Endothelial cell of umbilical vein (primary cell): ENCODE measurements around the gene CELF2. TPM values are rescaled to one million over a fixed set of nuclear protein-coding genes. Genes with fewer than 3 reads are reported as not detected.

ENCODE experiments used
- BruUV-seq: library from RNA; stranded (reverse); fragments of 400-500 nt; replicated peaks from 2 replicates; lab custom pipeline; 2021; lab: Mats Ljungman, UMichigan
- CTCF ChIA-PET: fragments of 300-600, 350-600 bp; sonication (Branson Sonifier 250); formaldehyde crosslinking; loops from one replicate; lab custom pipeline; 2021; ENCODE audit warnings: antibody characterized with exemption, inconsistent platforms; lab: Charles Lee
- POLR2A ChIA-PET: fragments of 300-600, 350-600 bp; sonication (Branson Sonifier 250); formaldehyde crosslinking; loops from one replicate; lab custom pipeline; 2021; ENCODE audit warnings: antibody characterized with exemption, inconsistent platforms; lab: Charles Lee
- DNase-seq: peaks from one replicate; pipeline ENCODE4 v3.0.0-alpha.2; 2011; ENCODE audit warnings: low read depth, low spot score
- FAIRE-seq: peaks from 2 replicates; lab custom pipeline; 2011; peaks lifted over from hg19 to GRCh38; lab: Jason Lieb, UNC
- H2AFZ ChIP-seq: 2 replicates; pipeline ENCODE4 v1.6.0; 2012; ENCODE audit warnings: low read depth, low read length, control low read depth, inconsistent platforms
- H3K27ac ChIP-seq: 2 replicates; pipeline ENCODE4 v1.5.1; 2011; ENCODE audit warnings: low read depth, mild to moderate bottlenecking, control low read depth, low read length, moderate library complexity; ENCODE audit not compliant: insufficient read depth
- H3K27me3 ChIP-seq, 2 experiments: 2 replicates each; pipeline versions ENCODE4 v1.6.0 to v1.6.1; 2011; ENCODE audit warnings: low read length in 2 of 2, mixed read lengths in 1 of 2; ENCODE audit not compliant: control insufficient read depth in 2 of 2, insufficient read depth in 2 of 2
- H3K36me3 ChIP-seq, 2 experiments: 2 replicates in 1 of 2; 3 replicates in 1 of 2; pipeline ENCODE4 v1.5.1; 2011; ENCODE audit warnings: low read length in 2 of 2, mild to moderate bottlenecking in 1 of 2, moderate library complexity in 1 of 2; ENCODE audit not compliant: control insufficient read depth in 2 of 2, insufficient read depth in 2 of 2; ENCODE audit errors: extremely low read depth in 1 of 2
- H3K4me1 ChIP-seq: 3 replicates; pipeline ENCODE4 v1.5.1; 2011; ENCODE audit warnings: mild to moderate bottlenecking, low read length; ENCODE audit not compliant: control insufficient read depth, insufficient read depth; ENCODE audit errors: extremely low read depth
- H3K4me2 ChIP-seq: 2 replicates; pipeline ENCODE4 v1.6.1; 2011; ENCODE audit warnings: low read length, control low read depth, mixed read lengths; ENCODE audit not compliant: insufficient read depth
- H3K4me3 ChIP-seq, 3 experiments: fragments of 200-600 bp in 1 of 3; sonication (generic), shearing (Covaris generic) in 1 of 3; replicated peaks in 1 of 3; 2 replicates each; pipeline ENCODE4 v1.5.1; 2011 to 2016; ENCODE audit warnings: control low read depth in 3 of 3, low read length in 3 of 3, mild to moderate bottlenecking in 2 of 3, inconsistent platforms in 1 of 3, low read depth in 1 of 3, moderate library complexity in 1 of 3; ENCODE audit not compliant: insufficient read depth in 1 of 3
- H3K79me2 ChIP-seq: 2 replicates; pipeline ENCODE4 v1.6.0; 2012; ENCODE audit warnings: low read length, inconsistent platforms; ENCODE audit not compliant: control insufficient read depth, insufficient read depth
- H3K9ac ChIP-seq: replicated peaks from 2 replicates; pipeline ENCODE3; 2011; ENCODE audit warnings: low read length, control low read depth; ENCODE audit not compliant: insufficient read depth; ENCODE audit errors: extremely low read depth
- H3K9me1 ChIP-seq: replicated peaks from 3 replicates; pipeline ENCODE4 v1.6.0; 2011; ENCODE audit warnings: mild to moderate bottlenecking, low read length; ENCODE audit not compliant: control insufficient read depth, insufficient read depth; ENCODE audit errors: extremely low read depth
- H3K9me3 ChIP-seq: replicated peaks from 2 replicates; pipeline ENCODE4 v1.5.1; 2012; ENCODE audit warnings: low read length, inconsistent platforms; ENCODE audit not compliant: control insufficient read depth, insufficient read depth
- H4K20me1 ChIP-seq: replicated peaks from 2 replicates; pipeline ENCODE3; 2011; ENCODE audit warnings: mild to moderate bottlenecking, low read length; ENCODE audit not compliant: control insufficient read depth, insufficient read depth; ENCODE audit errors: extremely low read depth
- EZH2 ChIP-seq: IDR thresholded peaks from 2 replicates; pipeline ENCODE4 v1.6.1; 2012; ENCODE audit warnings: borderline replicate concordance, low read depth, mild to moderate bottlenecking, moderate library complexity, low read length, inconsistent platforms; ENCODE audit not compliant: severe bottlenecking
- FOS ChIP-seq: IDR thresholded peaks from 2 replicates; pipeline ENCODE4 v1.6.1; 2011; ENCODE audit warnings: mild to moderate bottlenecking, low read length, moderate library complexity, borderline replicate concordance; ENCODE audit not compliant: insufficient read depth
- JUN ChIP-seq: IDR thresholded peaks from 2 replicates; pipeline ENCODE4 v1.6.1; 2011; ENCODE audit warnings: borderline replicate concordance, low read depth; ENCODE audit not compliant: insufficient read length, insufficient read depth
- MYC ChIP-seq: IDR thresholded peaks from one replicate; pipeline ENCODE4 v1.6.1; 2011; ENCODE audit warnings: mild to moderate bottlenecking, low read depth, low read length
- POLR2A ChIP-seq: IDR thresholded peaks from 2 replicates; pipeline ENCODE4 v1.6.1; 2012; ENCODE audit warnings: low read depth, mild to moderate bottlenecking, control low read depth, low read length
- dilution Hi-C: fragments of 300-500 bp; cut with MboI; formaldehyde crosslinking; loops from one replicate; pipeline ENCODE4 v1.15.0; 2019; ENCODE audit warnings: low sequenced_read_pairs; ENCODE audit not compliant: extremely low pct_ligation_motif_present
- intact Hi-C: fragments of 100-400 bp; cut with micrococcal nuclease; formaldehyde crosslinking; loops from one replicate; pipeline ENCODE4 v1.10.0; 2022
- polyA plus RNA-seq, 4 experiments: library from polyadenylated mRNA; depleted of rRNA in 3 of 4; stranded (reverse) in 3 of 4; unstranded in 1 of 4; fragments of >200 nt; gene quantifications; 2 replicates each; pipeline versions ENCODE4 v1.2.1 to v1.2.3, GENCODE V29; 2011 to 2012; ENCODE audit warnings: missing spikeins in 1 of 4
- total RNA-seq: library from RNA; stranded (reverse); gene quantifications from 2 replicates; pipeline ENCODE4 v1.2.3, GENCODE V29; 2021
- TF ChIP-seq, protein P1 (sequence below): IDR thresholded peaks from 2 replicates; pipeline ENCODE4 v1.6.1; 2011; ENCODE audit not compliant: insufficient read depth, insufficient read length
- TF ChIP-seq, protein P2 (sequence below), 2 donors: IDR thresholded peaks; 1 replicate in 1 of 2; 2 replicates in 1 of 2; pipeline ENCODE4 v1.5.1; 2011; ENCODE audit warnings: low read length in 2 of 2, mild to moderate bottlenecking in 2 of 2, moderate library complexity in 2 of 2, control low read depth in 1 of 2, inconsistent platforms in 1 of 2, low read depth in 1 of 2; ENCODE audit not compliant: insufficient read depth in 1 of 2; ENCODE audit errors: extremely low read depth in 1 of 2

CELF2 gene
- total and polyA plus RNA-seq, 2 donors (not counting 3 experiments of a cell fraction or from before 2014, with no cell fraction given), result 21.6 to 42.6 TPM

DNA sequence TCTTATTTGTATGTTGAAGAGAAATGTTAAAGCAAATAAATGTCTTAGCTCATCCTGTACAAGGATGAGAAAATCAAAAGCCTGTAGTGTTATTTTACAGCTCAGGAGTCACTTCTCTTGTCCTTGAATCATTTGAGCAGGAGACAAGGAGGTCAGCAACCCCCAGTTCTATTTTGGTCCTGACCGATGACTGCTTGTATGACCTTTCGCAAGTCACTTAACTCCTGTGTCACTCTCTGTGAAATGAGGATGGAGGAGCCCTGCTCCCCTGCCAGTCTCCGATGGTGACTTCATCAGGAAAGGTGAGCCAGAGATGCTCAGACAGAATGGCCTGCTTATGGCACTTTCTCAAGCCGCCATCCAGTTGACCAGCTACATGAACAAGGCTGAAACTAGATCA is 101.0 kb downstream of the CELF2 start:
- Histone ChIP-seq H3K9me3 (no peaks in the 10 kb centered on the region), H3K9ac (no peak overlapping the region), H3K9me1 (no peaks in the 10 kb centered on the region), H3K36me3 (no peaks in the 10 kb centered on the region), H3K4me3 (no peak overlapping the region), H2AFZ (no peak overlapping the region), H3K79me2 (no peaks in the 10 kb centered on the region), H3K27ac (no peak overlapping the region), H4K20me1 (no peaks in the 10 kb centered on the region), H3K27me3 (no peaks in the 10 kb centered on the region), H3K4me2 (no peak overlapping the region), H3K4me1 (no peaks in the 10 kb centered on the region)
- no peak for DNase-seq
- intact Hi-C loops, result no loop called here
- FAIRE-seq, result no peak
- dilution Hi-C loops, result no loop called here
- no TSS peak for BruUV-seq
- TF ChIP-seq, protein P1, sequence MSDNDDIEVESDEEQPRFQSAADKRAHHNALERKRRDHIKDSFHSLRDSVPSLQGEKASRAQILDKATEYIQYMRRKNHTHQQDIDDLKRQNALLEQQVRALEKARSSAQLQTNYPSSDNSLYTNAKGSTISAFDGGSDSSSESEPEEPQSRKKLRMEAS, result no peak
- no peak for TF ChIP-seq JUN
- TF ChIP-seq POLR2A, result no peak
- TF ChIP-seq, protein P2, sequence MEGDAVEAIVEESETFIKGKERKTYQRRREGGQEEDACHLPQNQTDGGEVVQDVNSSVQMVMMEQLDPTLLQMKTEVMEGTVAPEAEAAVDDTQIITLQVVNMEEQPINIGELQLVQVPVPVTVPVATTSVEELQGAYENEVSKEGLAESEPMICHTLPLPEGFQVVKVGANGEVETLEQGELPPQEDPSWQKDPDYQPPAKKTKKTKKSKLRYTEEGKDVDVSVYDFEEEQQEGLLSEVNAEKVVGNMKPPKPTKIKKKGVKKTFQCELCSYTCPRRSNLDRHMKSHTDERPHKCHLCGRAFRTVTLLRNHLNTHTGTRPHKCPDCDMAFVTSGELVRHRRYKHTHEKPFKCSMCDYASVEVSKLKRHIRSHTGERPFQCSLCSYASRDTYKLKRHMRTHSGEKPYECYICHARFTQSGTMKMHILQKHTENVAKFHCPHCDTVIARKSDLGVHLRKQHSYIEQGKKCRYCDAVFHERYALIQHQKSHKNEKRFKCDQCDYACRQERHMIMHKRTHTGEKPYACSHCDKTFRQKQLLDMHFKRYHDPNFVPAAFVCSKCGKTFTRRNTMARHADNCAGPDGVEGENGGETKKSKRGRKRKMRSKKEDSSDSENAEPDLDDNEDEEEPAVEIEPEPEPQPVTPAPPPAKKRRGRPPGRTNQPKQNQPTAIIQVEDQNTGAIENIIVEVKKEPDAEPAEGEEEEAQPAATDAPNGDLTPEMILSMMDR (IDR thresholded peaks at IDR 0.05; ENCODE audit: extremely low read depth in 1 of 2, insufficient read depth in 1 of 2, low read depth in 1 of 2, low read length in 2 of 2), result no peak
- TF ChIP-seq FOS, result no peak
- no peak for TF ChIP-seq MYC
- no peak for TF ChIP-seq EZH2
- CTCF ChIA-PET, result interaction anchor here (1.0 to 1.2 kb wide), 2 partner anchors 149 to 152 kb away, joined by 3 read pairs; no protein-coding TSS in a partner anchor
- POLR2A ChIA-PET, result no interaction called here
